MM.1S (cell line): Measurements from ENCODE around the gene PGBD1.

Experiments
- DNase-seq: peaks from one replicate; pipeline ENCODE4 v3.0.0-alpha.2; 2015
- H2AFZ ChIP-seq: fragments of 300-600 bp; sonication (generic); 2 replicates; pipeline ENCODE4 v1.6.0; 2016; ENCODE audit warnings: antibody characterized with exemption, low read length
- H3F3A ChIP-seq: fragments of 300-600 bp; sonication (generic); 2 replicates; pipeline ENCODE4 v1.6.1; 2016; ENCODE audit warnings: mild to moderate bottlenecking, antibody characterized with exemption, low read length, moderate library complexity, mixed read lengths; ENCODE audit not compliant: insufficient read depth
- H3K27ac ChIP-seq: fragments of 300-600 bp; sonication (generic); 2 replicates; pipeline ENCODE4 v1.5.1; 2016; ENCODE audit warnings: mild to moderate bottlenecking, low read length
- H3K27me3 ChIP-seq: fragments of 300-600 bp; sonication (generic); replicated peaks from 2 replicates; pipeline ENCODE4 v1.6.0; 2016; ENCODE audit warnings: low read length; ENCODE audit not compliant: insufficient read depth
- H3K36me3 ChIP-seq: fragments of 300-600 bp; sonication (generic); replicated peaks from 2 replicates; pipeline ENCODE4 v1.6.1; 2016; ENCODE audit warnings: mild to moderate bottlenecking, low read length, mixed read lengths; ENCODE audit not compliant: insufficient read depth
- H3K4me1 ChIP-seq: fragments of 300-600 bp; sonication (generic); 2 replicates; pipeline ENCODE4 v1.6.1; 2016; ENCODE audit warnings: low read length, mixed read lengths
- H3K4me2 ChIP-seq: fragments of 300-600 bp; sonication (generic); 2 replicates; pipeline ENCODE4 v1.6.0; 2016; ENCODE audit warnings: low read depth, low read length
- H3K4me3 ChIP-seq: fragments of 300-600 bp; sonication (generic); 2 replicates; pipeline ENCODE4 v1.5.1; 2016; ENCODE audit warnings: low read length, mixed read lengths
- H3K79me2 ChIP-seq: fragments of 300-600 bp; sonication (generic); 2 replicates; pipeline ENCODE4 v1.6.1; 2016; ENCODE audit warnings: mixed run types, low read length, mixed read lengths
- H3K9ac ChIP-seq: fragments of 300-600 bp; sonication (generic); 2 replicates; pipeline ENCODE4 v1.6.1; 2016; ENCODE audit warnings: low read length, mixed read lengths
- H3K9me2 ChIP-seq: fragments of 300-600 bp; sonication (generic); replicated peaks from 2 replicates; pipeline ENCODE4 v1.6.1; 2016; ENCODE audit warnings: mild to moderate bottlenecking, low read length, mixed read lengths; ENCODE audit not compliant: insufficient read depth
- H3K9me3 ChIP-seq: fragments of 300-600 bp; sonication (generic); replicated peaks from 2 replicates; pipeline ENCODE4 v1.6.1; 2016; ENCODE audit warnings: mild to moderate bottlenecking, low read length, mixed read lengths; ENCODE audit not compliant: insufficient read depth
- H4K20me1 ChIP-seq: fragments of 300-600 bp; sonication (generic); 2 replicates; pipeline ENCODE4 v1.6.1; 2016; ENCODE audit warnings: mild to moderate bottlenecking, low read length, moderate library complexity, mixed read lengths; ENCODE audit not compliant: insufficient read depth
- EZH2 ChIP-seq: fragments of 300-600 bp; sonication (generic); optimal IDR thresholded peaks from 2 replicates; pipeline ENCODE3; 2017; ENCODE audit warnings: low read depth, mild to moderate bottlenecking, antibody characterized with exemption, low read length, mixed read lengths
- EZH2phosphoT487 ChIP-seq: fragments of 300-600 bp; sonication (generic); IDR thresholded peaks from 2 replicates; pipeline ENCODE4 v1.6.1; 2018; ENCODE audit warnings: antibody characterized with exemption, low read length
- TF ChIP-seq, protein P1 (sequence below): fragments of 300-600 bp; sonication (generic); IDR thresholded peaks from 2 replicates; pipeline ENCODE4 v1.5.1; 2016; ENCODE audit warnings: antibody characterized with exemption, low read length, mixed read lengths

The PGBD1 gene, protein sequence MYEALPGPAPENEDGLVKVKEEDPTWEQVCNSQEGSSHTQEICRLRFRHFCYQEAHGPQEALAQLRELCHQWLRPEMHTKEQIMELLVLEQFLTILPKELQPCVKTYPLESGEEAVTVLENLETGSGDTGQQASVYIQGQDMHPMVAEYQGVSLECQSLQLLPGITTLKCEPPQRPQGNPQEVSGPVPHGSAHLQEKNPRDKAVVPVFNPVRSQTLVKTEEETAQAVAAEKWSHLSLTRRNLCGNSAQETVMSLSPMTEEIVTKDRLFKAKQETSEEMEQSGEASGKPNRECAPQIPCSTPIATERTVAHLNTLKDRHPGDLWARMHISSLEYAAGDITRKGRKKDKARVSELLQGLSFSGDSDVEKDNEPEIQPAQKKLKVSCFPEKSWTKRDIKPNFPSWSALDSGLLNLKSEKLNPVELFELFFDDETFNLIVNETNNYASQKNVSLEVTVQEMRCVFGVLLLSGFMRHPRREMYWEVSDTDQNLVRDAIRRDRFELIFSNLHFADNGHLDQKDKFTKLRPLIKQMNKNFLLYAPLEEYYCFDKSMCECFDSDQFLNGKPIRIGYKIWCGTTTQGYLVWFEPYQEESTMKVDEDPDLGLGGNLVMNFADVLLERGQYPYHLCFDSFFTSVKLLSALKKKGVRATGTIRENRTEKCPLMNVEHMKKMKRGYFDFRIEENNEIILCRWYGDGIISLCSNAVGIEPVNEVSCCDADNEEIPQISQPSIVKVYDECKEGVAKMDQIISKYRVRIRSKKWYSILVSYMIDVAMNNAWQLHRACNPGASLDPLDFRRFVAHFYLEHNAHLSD

DNA sequence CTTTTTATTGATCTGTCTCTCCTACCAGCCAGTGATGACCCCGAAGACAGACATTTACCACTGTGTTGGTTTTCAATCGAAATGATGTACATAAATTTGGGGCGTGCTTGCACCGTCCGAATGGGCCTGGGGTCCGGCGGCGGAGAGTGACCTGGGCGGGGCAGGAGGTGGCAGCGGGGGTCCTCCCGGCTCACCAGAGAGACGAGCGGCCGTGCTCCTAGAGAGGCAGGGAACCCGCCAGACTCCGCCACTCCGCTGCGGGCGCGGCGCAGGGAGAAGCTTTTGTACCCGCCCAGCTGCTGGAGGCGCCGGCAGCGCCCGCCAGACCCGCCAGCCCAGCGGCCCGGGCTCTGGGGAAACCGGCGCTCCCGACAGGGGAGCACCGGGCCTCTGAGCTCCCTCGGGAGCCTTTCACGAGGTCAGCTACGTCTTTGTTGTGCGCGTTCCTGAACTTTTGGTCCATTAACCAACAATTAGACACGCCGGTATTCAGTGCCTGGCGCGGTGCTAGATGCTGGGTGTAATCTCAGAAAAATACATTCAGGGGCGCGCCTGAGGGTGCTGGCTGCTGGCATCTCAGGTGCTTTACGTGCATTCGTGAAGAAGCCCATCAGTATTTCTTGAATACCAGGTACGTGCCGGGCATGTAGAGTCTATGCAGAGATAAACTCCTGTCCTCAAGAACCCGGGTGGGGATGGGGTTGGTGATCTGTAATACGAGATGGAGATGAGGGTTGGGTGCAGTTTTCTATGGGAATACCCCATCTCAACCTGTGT lies at the start of gene PGBD1:
TSS of gene PGBD1 (plus strand) at position 285 of the 777 bp plus-strand sequence. CDS start 2,242 bp downstream, outside the sequence.
- H3K79me2 ChIP-seq = no peaks in the 10 kb centered on the region
- H3K36me3 ChIP-seq = no peaks in the 10 kb centered on the region
- H3F3A ChIP-seq = no peaks in the 10 kb centered on the region
- no peaks in the 10 kb centered on the region for H3K9me2 ChIP-seq
- peak within 1 kb of the TSS; percentile 72 for H2AFZ ChIP-seq
- H4K20me1 ChIP-seq = no peaks in the 10 kb centered on the region
- DNase-seq = peak; percentile 64
- no peaks in the 10 kb centered on the region for H3K9me3 ChIP-seq
- H3K27me3 ChIP-seq = no peaks in the 10 kb centered on the region
- no peaks in the 10 kb centered on the region for H3K4me1 ChIP-seq
- peak within 1 kb of the TSS; percentile 31; the same call in 1 of the 2 replicates for H3K9ac ChIP-seq
- H3K4me3 ChIP-seq = peak within 1 kb of the TSS; percentile 64
- TF ChIP-seq EZH2 (no peak), EZH2phosphoT487 (no peak)
- TF ChIP-seq, protein P1, sequence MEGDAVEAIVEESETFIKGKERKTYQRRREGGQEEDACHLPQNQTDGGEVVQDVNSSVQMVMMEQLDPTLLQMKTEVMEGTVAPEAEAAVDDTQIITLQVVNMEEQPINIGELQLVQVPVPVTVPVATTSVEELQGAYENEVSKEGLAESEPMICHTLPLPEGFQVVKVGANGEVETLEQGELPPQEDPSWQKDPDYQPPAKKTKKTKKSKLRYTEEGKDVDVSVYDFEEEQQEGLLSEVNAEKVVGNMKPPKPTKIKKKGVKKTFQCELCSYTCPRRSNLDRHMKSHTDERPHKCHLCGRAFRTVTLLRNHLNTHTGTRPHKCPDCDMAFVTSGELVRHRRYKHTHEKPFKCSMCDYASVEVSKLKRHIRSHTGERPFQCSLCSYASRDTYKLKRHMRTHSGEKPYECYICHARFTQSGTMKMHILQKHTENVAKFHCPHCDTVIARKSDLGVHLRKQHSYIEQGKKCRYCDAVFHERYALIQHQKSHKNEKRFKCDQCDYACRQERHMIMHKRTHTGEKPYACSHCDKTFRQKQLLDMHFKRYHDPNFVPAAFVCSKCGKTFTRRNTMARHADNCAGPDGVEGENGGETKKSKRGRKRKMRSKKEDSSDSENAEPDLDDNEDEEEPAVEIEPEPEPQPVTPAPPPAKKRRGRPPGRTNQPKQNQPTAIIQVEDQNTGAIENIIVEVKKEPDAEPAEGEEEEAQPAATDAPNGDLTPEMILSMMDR = no peak
- peak within 1 kb of the TSS; percentile 72 for H3K4me2 ChIP-seq
- no peak within 1 kb of the TSS for H3K27ac ChIP-seq

DNA sequence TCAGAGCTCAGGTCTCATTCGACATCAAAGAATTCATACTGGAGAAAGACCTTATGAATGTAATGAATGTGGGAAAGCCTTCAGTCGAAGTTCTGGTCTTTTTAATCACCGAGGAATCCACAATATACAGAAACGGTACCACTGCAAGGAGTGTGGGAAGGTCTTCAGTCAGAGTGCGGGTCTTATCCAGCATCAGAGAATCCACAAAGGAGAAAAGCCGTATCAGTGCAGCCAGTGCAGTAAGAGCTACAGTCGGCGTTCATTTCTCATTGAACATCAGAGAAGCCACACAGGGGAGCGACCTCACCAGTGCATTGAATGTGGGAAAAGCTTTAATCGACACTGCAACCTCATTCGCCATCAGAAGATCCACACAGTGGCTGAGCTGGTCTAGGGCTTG lies 48.6 kb upstream of the PGBD1 start:
- Histone ChIP-seq H3F3A (no peaks in the 10 kb centered on the region), H3K36me3 (no peaks in the 10 kb centered on the region), H3K4me3 (no peak overlapping the region), H3K27ac (no peak overlapping the region), H4K20me1 (no peaks in the 10 kb centered on the region), H3K9me3 (no peaks in the 10 kb centered on the region), H3K9ac (no peak overlapping the region), H3K9me2 (no peaks in the 10 kb centered on the region), H3K4me2 (no peak overlapping the region), H2AFZ (no peak overlapping the region), H3K27me3 (no peaks in the 10 kb centered on the region), H3K4me1 (no peaks in the 10 kb centered on the region), H3K79me2 (no peaks in the 10 kb centered on the region)
- no peak for DNase-seq
- TF ChIP-seq EZH2 (no peak), EZH2phosphoT487 (no peak)
- TF ChIP-seq, protein P1 = no peak

DNA sequence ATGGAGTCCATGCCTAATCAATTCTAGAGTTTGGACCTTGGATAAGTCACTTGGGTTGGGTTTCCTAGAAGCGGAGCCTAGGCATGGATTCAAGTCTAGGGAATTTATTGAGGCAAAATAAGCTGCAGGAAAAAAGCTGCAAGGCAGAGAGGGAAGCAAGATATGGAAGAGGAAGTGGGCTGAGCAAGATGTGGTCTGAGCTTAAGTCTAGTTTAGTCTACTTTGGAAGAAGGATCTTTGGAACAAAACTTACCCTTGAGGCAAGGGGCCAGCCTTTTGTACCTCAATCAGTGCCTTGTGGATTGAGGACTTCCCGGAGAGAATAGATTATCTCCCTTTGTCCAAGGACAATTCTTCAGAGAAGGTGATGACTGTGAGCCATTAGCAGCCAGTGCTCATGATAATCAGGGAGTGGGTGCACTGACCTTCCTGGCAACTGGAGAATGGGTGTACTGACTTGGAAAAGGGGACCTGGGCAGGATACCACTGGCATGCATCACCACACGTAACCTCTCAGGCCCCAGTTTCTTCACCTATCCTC lies 45.4 kb upstream of the PGBD1 start:
- Histone ChIP-seq H3K36me3 (no peaks in the 10 kb centered on the region), H3K9ac (no peak overlapping the region), H3F3A (no peaks in the 10 kb centered on the region), H3K9me3 (no peaks in the 10 kb centered on the region), H3K27ac (no peak overlapping the region), H3K4me1 (no peaks in the 10 kb centered on the region), H2AFZ (no peak overlapping the region), H3K4me2 (no peak overlapping the region), H3K27me3 (no peaks in the 10 kb centered on the region), H3K9me2 (no peaks in the 10 kb centered on the region), H3K4me3 (no peak overlapping the region), H3K79me2 (no peaks in the 10 kb centered on the region), H4K20me1 (no peaks in the 10 kb centered on the region)
- TF ChIP-seq EZH2phosphoT487 = no peak
- TF ChIP-seq EZH2 = no peak
- TF ChIP-seq, protein P1 = no peak
- no peak for DNase-seq
